ENCODE results near the gene CHRNA4. TPM values are rescaled to one million over a fixed set of nuclear protein-coding genes. Genes with fewer than 3 reads are reported as not detected.

Gene CHRNA4
- total RNA-seq, 1 donor from 2014 or later: not detected

- no peak for DNase-seq (ENCODE audit: extremely low read depth, low read depth, low spot score)
These were observed 65.3 kb downstream of the CHRNA4 start for GRCh38 chr20:63295846-63296245.

DNA sequence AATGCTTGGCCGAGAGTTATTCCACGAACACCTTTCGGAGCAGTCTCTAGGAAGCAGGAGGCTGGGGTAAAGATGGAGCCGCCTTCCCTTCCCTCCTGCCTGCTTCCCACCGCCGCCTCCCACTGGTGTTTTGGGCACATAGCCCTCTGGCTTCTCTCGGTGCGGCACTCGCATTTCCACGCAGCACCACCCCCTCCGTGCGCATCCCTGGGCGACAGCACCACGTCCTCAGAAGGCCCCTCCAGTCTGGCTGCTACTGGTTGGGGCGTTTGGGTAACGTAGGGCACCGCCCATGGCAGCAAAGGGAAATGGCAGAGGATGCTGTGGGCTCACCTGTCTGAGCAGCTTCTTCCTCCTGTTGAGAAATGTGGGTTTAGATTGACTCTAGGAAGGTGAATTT, 65.7 kb downstream of the CHRNA4 start:
- no peak for DNase-seq (ENCODE audit: extremely low read depth, low read depth, low spot score)

DNA sequence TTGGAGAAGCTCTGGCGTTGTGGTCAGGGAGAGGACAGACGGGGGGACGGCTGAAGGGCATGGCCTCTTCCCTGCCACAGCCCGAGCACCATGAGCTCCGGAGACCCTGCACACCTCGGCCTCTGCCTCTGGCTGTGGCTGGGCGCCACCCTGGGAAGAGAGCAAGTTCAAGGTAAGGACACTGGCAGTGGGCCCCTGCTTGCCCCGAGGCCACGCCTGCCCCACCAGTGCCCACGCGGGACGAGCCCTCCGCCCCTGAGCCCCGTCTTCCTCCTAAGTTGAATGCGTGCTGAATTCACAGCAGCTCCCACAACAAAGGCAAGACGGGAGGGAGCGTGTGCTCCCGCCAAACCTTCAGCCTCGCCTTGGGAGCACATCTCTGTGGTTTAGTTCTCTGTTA, 66.1 kb downstream of the CHRNA4 start:
- no peak for DNase-seq (ENCODE audit: extremely low read depth, low read depth, low spot score)

GRCh38 chr20:63294536-63294900, 66.6 kb downstream of the CHRNA4 start:
- DNase-seq (ENCODE audit: extremely low read depth, low read depth, low spot score): no peak

DNA sequence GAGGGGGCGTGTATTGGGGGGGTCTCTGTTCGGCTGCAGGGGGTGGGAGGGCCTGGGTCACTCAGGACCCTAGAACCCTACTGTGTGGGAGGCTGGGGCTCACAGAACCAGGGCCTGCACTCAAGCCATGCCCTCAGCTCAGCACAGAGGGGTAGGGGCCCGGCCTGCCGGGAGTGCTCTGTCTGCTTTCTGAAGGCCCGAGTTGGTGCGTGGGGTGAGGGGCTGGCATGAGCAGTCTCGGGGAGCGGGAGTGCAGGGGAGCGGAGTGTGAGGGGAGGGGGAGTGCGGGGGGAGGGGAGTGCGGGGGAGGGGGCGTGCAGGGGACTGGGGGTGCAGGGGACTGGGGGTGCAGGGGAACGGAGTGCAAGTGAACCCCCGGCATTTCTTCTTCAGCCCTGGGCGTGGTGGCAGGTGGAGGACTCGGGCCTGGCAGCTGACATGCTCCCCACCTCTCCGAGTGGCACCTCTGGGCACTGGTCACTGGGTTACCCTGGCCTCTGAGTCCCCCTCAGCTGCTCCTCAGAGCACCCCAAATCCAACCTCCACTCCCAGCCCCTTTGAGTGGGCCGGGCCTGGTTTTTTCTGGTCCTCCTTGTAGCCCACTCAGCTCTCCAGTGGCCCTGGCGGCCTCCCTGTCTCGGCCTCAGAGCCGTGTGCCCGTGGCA, 67.1 kb downstream of the CHRNA4 start:
- no peak for DNase-seq (ENCODE audit: extremely low read depth, low read depth, low spot score)

DNA sequence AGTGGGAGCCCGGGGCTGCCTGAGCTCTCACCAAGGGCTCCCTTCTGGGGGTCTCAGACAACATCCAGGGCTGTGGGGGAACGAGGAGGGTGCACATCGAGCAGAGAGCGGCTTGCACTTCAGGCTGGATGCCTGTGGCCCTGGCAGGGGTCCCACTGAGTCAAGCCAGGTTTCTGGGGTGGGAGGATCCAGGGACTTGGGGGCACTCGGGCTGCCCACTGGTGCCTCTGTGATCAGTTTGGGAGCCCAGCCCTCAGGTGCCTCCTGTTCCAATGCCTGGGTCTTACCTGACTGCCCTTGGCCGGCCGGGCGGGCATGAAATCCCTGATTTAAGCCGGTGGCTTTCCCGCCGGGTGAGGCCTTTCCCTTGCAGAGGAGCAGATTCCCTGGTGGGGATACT, 67.7 kb downstream of the CHRNA4 start:
- no peak for DNase-seq (ENCODE audit: extremely low read depth, low read depth, low spot score)

Other genes starting within 250 kb of the CHRNA4 start
- gene YTHDF1, start 145.2 kb downstream of the CHRNA4 start, total RNA-seq: 27.8 and 44.0 TPM in 2 replicates
- gene BIRC7, start 125.4 kb downstream of the CHRNA4 start, total RNA-seq: 0.12 TPM in 1 of 2 replicates, not detected in the other
- 0.58 and 4.8 TPM in 2 replicates for gene NKAIN4, start 106.9 kb downstream of the CHRNA4 start, total RNA-seq
- gene ARFGAP1, start 88.5 kb downstream of the CHRNA4 start, total RNA-seq: 66.7 and 94.6 TPM in 2 replicates
- gene COL20A1, start 68.2 kb downstream of the CHRNA4 start, total RNA-seq: not detected in 2 replicates
- gene KCNQ2, start 111.3 kb upstream of the CHRNA4 start, total RNA-seq: not detected in 2 replicates
- gene EEF1A2, start 137.7 kb upstream of the CHRNA4 start, total RNA-seq: 2.5 and 4.6 TPM in 2 replicates
- gene PPDPF, start 159.4 kb upstream of the CHRNA4 start, total RNA-seq: 130 and 162 TPM in 2 replicates
- not detected in 2 replicates for gene PTK6, start 176.0 kb upstream of the CHRNA4 start, total RNA-seq
- gene SRMS, start 186.4 kb upstream of the CHRNA4 start, total RNA-seq: not detected in 2 replicates
- gene FNDC11, start 192.8 kb upstream of the CHRNA4 start, total RNA-seq: 0.44 and 0.99 TPM in 2 replicates
- gene HELZ2, start 212.9 kb upstream of the CHRNA4 start, total RNA-seq: 75.8 and 179 TPM in 2 replicates

Measured in glomerular endothelial cell (primary cell).